T-cell (primary cell): ENCODE measurements around the gene LACTB. TPM values are rescaled to one million over a fixed set of nuclear protein-coding genes. Genes with fewer than 3 reads are reported as not detected.

ENCODE experiments used
- ATAC-seq, 4 experiments: fragments of 200-7000 bp in 3 of 4; fragments of 150-1000 bp in 1 of 4; cut with Tn5 transposase; replicated peaks in 1 of 4; 1 replicate in 3 of 4; 2 replicates in 1 of 4; pipeline ENCODE4 v1.10.0; 2021; ENCODE audit warnings: moderate library complexity in 3 of 4, mild to moderate bottlenecking in 2 of 4, moderate number of reproducible peaks in 1 of 4
- CTCF ChIA-PET, 2 donors: fragments of 300-600 bp; sonication (Branson Sonifier 250); formaldehyde crosslinking; loops; one replicate each; lab custom pipeline; 2022; ENCODE audit warnings: antibody characterized with exemption in 2 of 2; lab: Charles Lee
- POLR2A ChIA-PET, 2 donors: fragments of 300-600 bp; sonication (Branson Sonifier 250); formaldehyde crosslinking; loops; one replicate each; lab custom pipeline; 2022; ENCODE audit warnings: antibody characterized with exemption in 2 of 2; lab: Charles Lee
- DNase-seq, 35 experiments: peaks; one replicate each; pipeline versions ENCODE4 v3.0.0 to v3.0.0-alpha.2; 2013 to 2023
- H3K27ac ChIP-seq: one replicate; pipeline ENCODE4 v1.5.1; 2013; ENCODE audit warnings: low read length
- H3K27me3 ChIP-seq, 2 experiments: replicated peaks in 1 of 2; 1 replicate in 1 of 2; 2 replicates in 1 of 2; pipeline versions ENCODE4 v1.6.1 to v1.7.0; 2013; ENCODE audit warnings: low read length in 1 of 2, mixed read lengths in 1 of 2; ENCODE audit not compliant: control insufficient read depth in 2 of 2, insufficient read depth in 2 of 2; ENCODE audit errors: extremely low read depth in 1 of 2
- H3K36me3 ChIP-seq, 2 donors: 1 replicate in 1 of 2; 2 replicates in 1 of 2; pipeline versions ENCODE4 v1.6.1 to v1.7.0; 2013; ENCODE audit warnings: low read length in 1 of 2; ENCODE audit not compliant: control insufficient read depth in 2 of 2, insufficient read depth in 1 of 2; ENCODE audit errors: extremely low read depth in 1 of 2
- H3K4me1 ChIP-seq, 2 experiments: 1 replicate in 1 of 2; 2 replicates in 1 of 2; pipeline versions ENCODE4 v1.6.1 to v1.7.0; 2013; ENCODE audit warnings: low read length in 2 of 2, mixed read lengths in 1 of 2; ENCODE audit not compliant: insufficient read depth in 2 of 2, control insufficient read depth in 1 of 2; ENCODE audit errors: extremely low read depth in 1 of 2
- H3K4me3 ChIP-seq, 2 donors: 1 replicate in 1 of 2; 2 replicates in 1 of 2; pipeline versions ENCODE4 v1.5.1 to v1.7.0; 2013; ENCODE audit warnings: mild to moderate bottlenecking in 2 of 2, low read length in 1 of 2, moderate library complexity in 1 of 2; ENCODE audit not compliant: control insufficient read depth in 1 of 2; ENCODE audit errors: extremely low read depth in 1 of 2
- H3K9me3 ChIP-seq: 2 replicates; pipeline ENCODE4 v1.7.0; 2013
- H3K27ac Mint-ChIP-seq, 2 donors: one replicate each; pipeline ENCODE4 v1.8.0; 2020 to 2021; ENCODE audit warnings: mild to moderate bottlenecking in 2 of 2, mixed read lengths in 2 of 2
- H3K27me3 Mint-ChIP-seq, 2 donors: one replicate each; pipeline ENCODE4 v1.8.0; 2021 to 2022; ENCODE audit warnings: mixed read lengths in 2 of 2
- H3K36me3 Mint-ChIP-seq: one replicate; pipeline ENCODE4 v1.8.0; 2021; ENCODE audit warnings: mixed read lengths
- H3K4me1 Mint-ChIP-seq, 3 donors: one replicate each; pipeline ENCODE4 v1.8.0; 2020 to 2022; ENCODE audit warnings: mixed read lengths in 3 of 3, mild to moderate bottlenecking in 1 of 3
- H3K4me3 Mint-ChIP-seq, 3 donors: one replicate each; pipeline ENCODE4 v1.8.0; 2020 to 2022; ENCODE audit warnings: mild to moderate bottlenecking in 3 of 3, mixed read lengths in 3 of 3, moderate library complexity in 3 of 3
- H3K9me3 Mint-ChIP-seq, 3 donors: one replicate each; pipeline ENCODE4 v1.8.0; 2020 to 2022; ENCODE audit warnings: mixed read lengths in 3 of 3
- WGBS: methylation state at CpG from one replicate; pipeline ENCODE4 v1.1.5; 2013; ENCODE audit warnings: missing lambda C conversion rate; ENCODE audit not compliant: insufficient coverage; 5-methylcytosine and 5-hydroxymethylcytosine counted together
- total RNA-seq, 35 experiments: library from RNA in 6 of 35; stranded (reverse) in 6 of 35; fragments of 120-200 nt in 1 of 35; gene quantifications; one replicate each; pipeline versions ENCODE4 v1.2.1 to v1.2.4 and lab custom pipeline; 2013 to 2026

Gene LACTB
- total RNA-seq, 5 donors from 2014 or later (not counting 1 experiment from before 2014, with no cell fraction given), result 10.9 to 14.9 (median 12.2) TPM

GRCh38 chr15:63111481-63111880 is 10.2 kb upstream of the LACTB start:
- H3K4me3 ChIP-seq, result no peak overlapping the region
- CTCF ChIA-PET, result no interaction called here
- no peaks in the 10 kb centered on the region for H3K36me3 ChIP-seq
- Mint-ChIP-seq H3K27me3 (peaks cover 3 to 10% of the 10 kb centered on the region in 2 donors), H3K4me1 (no peaks in the 10 kb centered on the region), H3K36me3 (no peaks in the 10 kb centered on the region), H3K27ac (no peak overlapping the region), H3K4me3 (no peak overlapping the region), H3K9me3 (no peaks in the 10 kb centered on the region)
- peaks cover 0 to 8% of the 10 kb centered on the region in 2 experiments for H3K27me3 ChIP-seq
- no peak for ATAC-seq
- no peak for DNase-seq
- no peaks in the 10 kb centered on the region for H3K4me1 ChIP-seq
- POLR2A ChIA-PET, result no interaction called here
- no peak overlapping the region for H3K27ac ChIP-seq
- no peaks in the 10 kb centered on the region for H3K9me3 ChIP-seq

- Mint-ChIP-seq H3K4me1 (no peaks in the 10 kb centered on the region), H3K27ac (no peak overlapping the region), H3K27me3 (peaks cover 3 to 5% of the 10 kb centered on the region in 2 donors), H3K9me3 (no peaks in the 10 kb centered on the region), H3K4me3 (no peak overlapping the region), H3K36me3 (no peaks in the 10 kb centered on the region)
- WGBS, result no CpG with 5 or more reads among the region's 3 CpGs
- Histone ChIP-seq H3K27me3 (no peaks in the 10 kb centered on the region), H3K9me3 (no peaks in the 10 kb centered on the region), H3K4me3 (no peak overlapping the region), H3K27ac (no peak overlapping the region), H3K4me1 (no peaks in the 10 kb centered on the region), H3K36me3 (no peaks in the 10 kb centered on the region)
- no peak for DNase-seq
- no peak for ATAC-seq
- ChIA-PET CTCF (interaction anchor here in 1 of 2 donors (0.6 kb wide), 1 partner anchor 291 kb away, joined by 3 read pairs; no protein-coding TSS in a partner anchor), POLR2A (no interaction called here)
These were observed 8.8 kb upstream of the LACTB start for GRCh38 chr15:63112871-63113270.

- no CpG with 5 or more reads among the region's 2 CpGs for WGBS
- DNase-seq (no peak), ATAC-seq (no peak)
- Histone ChIP-seq H3K4me3 (no peak overlapping the region), H3K36me3 (no peaks in the 10 kb centered on the region), H3K27ac (no peak overlapping the region), H3K9me3 (no peaks in the 10 kb centered on the region), H3K4me1 (no peaks in the 10 kb centered on the region), H3K27me3 (no peaks in the 10 kb centered on the region)
- POLR2A ChIA-PET, result interaction anchor here (0.5 to 0.7 kb wide), 3 partner anchors 21 to 1245 kb away, joined by 3 to 5 read pairs (median 4); no protein-coding TSS in a partner anchor
- Mint-ChIP-seq H3K4me1 (no peaks in the 10 kb centered on the region), H3K9me3 (peaks cover 2 to 4% (median 3%) of the 10 kb centered on the region in 3 donors), H3K4me3 (no peak overlapping the region), H3K27me3 (no peaks in the 10 kb centered on the region), H3K27ac (no peak overlapping the region), H3K36me3 (peaks cover 2% of the 10 kb centered on the region)
- CTCF ChIA-PET, result no interaction called here
These were observed 7.2 kb upstream of the LACTB start for GRCh38 chr15:63114465-63114864.

- no peaks in the 10 kb centered on the region for H3K36me3 ChIP-seq
- CTCF ChIA-PET, result interaction anchor here (0.6 to 0.8 kb wide), 5 partner anchors 69 to 931 kb away, joined by 3 to 10 read pairs (median 3); no protein-coding TSS in a partner anchor
- H3K9me3 ChIP-seq, result peaks cover 2% of the 10 kb centered on the region
- DNase-seq (no peak), ATAC-seq (no peak)
- Mint-ChIP-seq H3K27ac (no peak overlapping the region), H3K27me3 (no peaks in the 10 kb centered on the region), H3K4me1 (peaks cover 15 to 20% (median 17%) of the 10 kb centered on the region in 3 donors), H3K4me3 (no peak overlapping the region), H3K36me3 (peaks cover 3% of the 10 kb centered on the region), H3K9me3 (peaks cover 10 to 22% (median 12%) of the 10 kb centered on the region in 3 donors)
- WGBS, result no CpG with 5 or more reads among the region's 3 CpGs
- POLR2A ChIA-PET, result interaction anchor here in 1 of 2 donors (0.6 kb wide), 1 partner anchor 687 kb away, joined by 3 read pairs; no protein-coding TSS in a partner anchor
- no peaks in the 10 kb centered on the region for H3K27me3 ChIP-seq
- H3K4me1 ChIP-seq, result peaks cover 4 to 5% of the 10 kb centered on the region in 2 experiments
- no peak overlapping the region for H3K4me3 ChIP-seq
- H3K27ac ChIP-seq, result no peak overlapping the region
These were observed 2.8 kb upstream of the LACTB start for GRCh38 chr15:63118854-63119253.

GRCh38 chr15:63122002-63122875 is 578 bp downstream of the LACTB start:
- peak overlapping the region; percentile 76 to 82 for H3K27ac Mint-ChIP-seq
- peaks cover 10 to 22% (median 12%) of the 10 kb centered on the region in 3 donors for H3K9me3 Mint-ChIP-seq
- peak; percentile 76 to 83 (median 79) for ATAC-seq
- WGBS, result 0% methylated on average over 48 of the region's 59 CpGs
- peak; percentile 43 to 84 (median 65) for DNase-seq
- H3K36me3 Mint-ChIP-seq, result peaks cover 7% of the 10 kb centered on the region
- Histone ChIP-seq H3K9me3 (peaks cover 2% of the 10 kb centered on the region), H3K4me3 (peak overlapping the region; percentile 74 to 87), H3K4me1 (peaks cover 4 to 5% of the 10 kb centered on the region in 2 experiments), H3K27me3 (no peaks in the 10 kb centered on the region), H3K36me3 (no peaks in the 10 kb centered on the region), H3K27ac (peak overlapping the region; percentile 69)
- CTCF ChIA-PET, result no interaction called here
- peak overlapping the region; percentile 77 to 87 (median 86) for H3K4me3 Mint-ChIP-seq
- H3K27me3 Mint-ChIP-seq, result no peaks in the 10 kb centered on the region
- POLR2A ChIA-PET, result no interaction called here
- peaks cover 16 to 20% (median 20%) of the 10 kb centered on the region in 3 donors for H3K4me1 Mint-ChIP-seq

GRCh38 chr15:63124506-63124905 is 2.8 kb downstream of the LACTB start:
- ATAC-seq, result no peak
- Histone ChIP-seq H3K4me3 (no peak overlapping the region), H3K27ac (no peak overlapping the region), H3K27me3 (no peaks in the 10 kb centered on the region), H3K4me1 (peaks cover 4 to 5% of the 10 kb centered on the region in 2 experiments), H3K36me3 (peaks cover 0 to 5% of the 10 kb centered on the region in 2 donors), H3K9me3 (peaks cover 2% of the 10 kb centered on the region)
- WGBS, result 96% methylated on average over 7 of the region's 9 CpGs
- POLR2A ChIA-PET, result no interaction called here
- Mint-ChIP-seq H3K36me3 (peaks cover 17% of the 10 kb centered on the region), H3K4me1 (peaks cover 16 to 20% (median 20%) of the 10 kb centered on the region in 3 donors), H3K9me3 (peaks cover 7 to 17% (median 8%) of the 10 kb centered on the region in 3 donors), H3K4me3 (no peak overlapping the region), H3K27me3 (no peaks in the 10 kb centered on the region), H3K27ac (no peak overlapping the region)
- no peak for DNase-seq
- CTCF ChIA-PET, result no interaction called here
